ENCODE results near the gene CLSTN1. TPM values are rescaled to one million over a fixed set of nuclear protein-coding genes. Genes with fewer than 3 reads are reported as not detected.

The CLSTN1 gene
- total RNA-seq, 1 experiment from 2014 or later: 119 TPM

- ATAC-seq (no peak), DNase-seq (ENCODE audit: low spot score) (no peak)
- Mint-ChIP-seq H3K9me3 (peaks cover 9% of the 10 kb centered on the region), H3K27me3 (ENCODE audit: low read depth) (no peaks in the 10 kb centered on the region), H3K36me3 (peaks cover 55% of the 10 kb centered on the region), H3K4me3 (no peak overlapping the region), H3K27ac (peak overlapping the region; percentile 73), H3K4me1 (0 out of 2 replicates have a peak, but pooled peaks cover 2% of the 10 kb centered on the region)
- TF ChIP-seq ZNF121 (CRISPR knock-in tag; IDR thresholded peaks at IDR 0.05) (no peak), ZNF532 (CRISPR knock-in tag; IDR thresholded peaks at IDR 0.05; ENCODE audit: borderline replicate concordance) (no peak), SMAD4 (CRISPR knock-in tag; IDR thresholded peaks at IDR 0.05) (no peak), ETV6 (CRISPR knock-in tag; IDR thresholded peaks at IDR 0.05) (no peak), GABPB1 (CRISPR knock-in tag; IDR thresholded peaks at IDR 0.05) (no peak), ELF4 (CRISPR knock-in tag; IDR thresholded peaks at IDR 0.05; ENCODE audit: low read depth) (no peak), ZNF423 (CRISPR knock-in tag; IDR thresholded peaks at IDR 0.05) (no peak), FOXJ3 (CRISPR knock-in tag; IDR thresholded peaks at IDR 0.05; ENCODE audit: borderline replicate concordance) (no peak), TCF7 (CRISPR knock-in tag; IDR thresholded peaks at IDR 0.05; ENCODE audit: low read depth) (no peak), NFYB (CRISPR knock-in tag; conservative IDR thresholded peaks at IDR 0.05; ENCODE audit: low read depth) (no peak)
- TF ChIP-seq, protein P1, sequence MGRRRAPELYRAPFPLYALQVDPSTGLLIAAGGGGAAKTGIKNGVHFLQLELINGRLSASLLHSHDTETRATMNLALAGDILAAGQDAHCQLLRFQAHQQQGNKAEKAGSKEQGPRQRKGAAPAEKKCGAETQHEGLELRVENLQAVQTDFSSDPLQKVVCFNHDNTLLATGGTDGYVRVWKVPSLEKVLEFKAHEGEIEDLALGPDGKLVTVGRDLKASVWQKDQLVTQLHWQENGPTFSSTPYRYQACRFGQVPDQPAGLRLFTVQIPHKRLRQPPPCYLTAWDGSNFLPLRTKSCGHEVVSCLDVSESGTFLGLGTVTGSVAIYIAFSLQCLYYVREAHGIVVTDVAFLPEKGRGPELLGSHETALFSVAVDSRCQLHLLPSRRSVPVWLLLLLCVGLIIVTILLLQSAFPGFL (CRISPR knock-in tag; IDR thresholded peaks at IDR 0.05; ENCODE audit: borderline replicate concordance): no peak
- CTCF ChIA-PET: interaction anchor here (5.6 kb wide), 1 partner anchor 8 kb away, joined by 28 read pairs; no protein-coding TSS in a partner anchor
- POLR2A ChIA-PET: interaction anchor here (0.7 kb wide), 1 partner anchor 117 kb away, joined by 3 read pairs; no protein-coding TSS in a partner anchor
These were observed 95.1 kb downstream of the CLSTN1 start for GRCh38 chr1:9728451-9729295.

DNA sequence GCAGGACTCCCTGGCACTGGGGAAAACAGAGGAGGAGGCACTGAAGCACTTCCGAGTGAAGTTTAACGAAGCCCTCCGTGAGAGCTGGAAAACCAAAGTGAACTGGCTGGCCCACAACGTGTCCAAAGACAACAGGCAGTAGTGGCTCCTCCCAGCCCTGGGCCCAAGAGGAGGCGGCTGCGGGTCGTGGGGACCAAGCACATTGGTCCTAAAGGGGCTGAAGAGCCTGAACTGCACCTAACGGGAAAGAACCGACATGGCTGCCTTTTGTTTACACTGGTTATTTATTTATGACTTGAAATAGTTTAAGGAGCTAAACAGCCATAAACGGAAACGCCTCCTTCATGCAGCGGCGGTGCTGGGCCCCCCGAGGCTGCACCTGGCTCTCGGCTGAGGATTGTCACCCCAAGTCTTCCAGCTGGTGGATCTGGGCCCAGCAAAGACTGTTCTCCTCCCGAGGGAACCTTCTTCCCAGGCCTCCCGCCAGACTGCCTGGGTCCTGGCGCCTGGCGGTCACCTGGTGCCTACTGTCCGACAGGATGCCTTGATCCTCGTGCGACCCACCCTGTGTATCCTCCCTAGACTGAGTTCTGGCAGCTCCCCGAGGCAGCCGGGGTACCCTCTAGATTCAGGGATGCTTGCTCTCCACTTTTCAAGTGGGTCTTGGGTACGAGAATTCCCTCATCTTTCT is 96.7 kb downstream of the CLSTN1 start:
- DNase-seq (ENCODE audit: low spot score) (no peak), ATAC-seq (0 out of 2 replicates have a peak, but pooled peaks have one; percentile 6)
- peaks cover 50% of the 10 kb centered on the region for H3K36me3 Mint-ChIP-seq
- H3K27ac Mint-ChIP-seq: peak overlapping the region; percentile 81
- ChIA-PET POLR2A (no interaction called here), CTCF (interaction anchor here (0.6 to 3.9 kb wide), 5 partner anchors 11 to 226 kb away, joined by 3 to 25 read pairs (median 4); no protein-coding TSS in a partner anchor)
- H3K9me3 Mint-ChIP-seq: peaks cover 5% of the 10 kb centered on the region
- H3K4me3 Mint-ChIP-seq: no peak overlapping the region
- TF ChIP-seq KAT7 (CRISPR knock-in tag; IDR thresholded peaks at IDR 0.05; ENCODE audit: borderline replicate concordance): no peak
- TF ChIP-seq, protein P1 (CRISPR knock-in tag; IDR thresholded peaks at IDR 0.05; ENCODE audit: borderline replicate concordance): no peak
- no peak for TF ChIP-seq GRHL2 (CRISPR knock-in tag; IDR thresholded peaks at IDR 0.05; ENCODE audit: insufficient replicate concordance, severe bottlenecking)
- 0 out of 2 replicates have a peak, but pooled peaks cover 2% of the 10 kb centered on the region for H3K4me1 Mint-ChIP-seq
- no peaks in the 10 kb centered on the region for H3K27me3 Mint-ChIP-seq (ENCODE audit: low read depth)
